GM21390 (cell line): ENCODE data around the gene PDZD7.

Experiments
- ATAC-seq: cut with Tn5 transposase; IDR thresholded peaks from one replicate; pipeline ENCODE4 v1.9.1; 2021; ENCODE audit not compliant: unreplicated experiment

Gene PDZD7

GRCh38 chr10:101020427-101021075 lies 10.4 kb downstream of the PDZD7 start:
- ATAC-seq, result no peak

DNA sequence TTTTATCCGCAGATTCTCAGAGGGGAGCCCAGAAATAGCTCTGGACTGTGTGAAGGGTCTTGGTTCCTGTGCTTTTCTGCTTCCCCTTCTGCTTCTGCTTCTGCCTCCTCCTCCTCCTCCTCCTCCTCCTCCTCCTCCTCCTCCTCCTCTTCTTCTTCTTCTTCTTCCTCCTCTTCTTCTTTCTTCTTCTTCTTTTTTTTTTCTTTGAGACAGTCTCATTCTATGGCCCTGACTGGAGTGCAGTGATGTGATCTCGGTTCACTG lies 11.6 kb downstream of the PDZD7 start:
- ATAC-seq, result no peak

DNA sequence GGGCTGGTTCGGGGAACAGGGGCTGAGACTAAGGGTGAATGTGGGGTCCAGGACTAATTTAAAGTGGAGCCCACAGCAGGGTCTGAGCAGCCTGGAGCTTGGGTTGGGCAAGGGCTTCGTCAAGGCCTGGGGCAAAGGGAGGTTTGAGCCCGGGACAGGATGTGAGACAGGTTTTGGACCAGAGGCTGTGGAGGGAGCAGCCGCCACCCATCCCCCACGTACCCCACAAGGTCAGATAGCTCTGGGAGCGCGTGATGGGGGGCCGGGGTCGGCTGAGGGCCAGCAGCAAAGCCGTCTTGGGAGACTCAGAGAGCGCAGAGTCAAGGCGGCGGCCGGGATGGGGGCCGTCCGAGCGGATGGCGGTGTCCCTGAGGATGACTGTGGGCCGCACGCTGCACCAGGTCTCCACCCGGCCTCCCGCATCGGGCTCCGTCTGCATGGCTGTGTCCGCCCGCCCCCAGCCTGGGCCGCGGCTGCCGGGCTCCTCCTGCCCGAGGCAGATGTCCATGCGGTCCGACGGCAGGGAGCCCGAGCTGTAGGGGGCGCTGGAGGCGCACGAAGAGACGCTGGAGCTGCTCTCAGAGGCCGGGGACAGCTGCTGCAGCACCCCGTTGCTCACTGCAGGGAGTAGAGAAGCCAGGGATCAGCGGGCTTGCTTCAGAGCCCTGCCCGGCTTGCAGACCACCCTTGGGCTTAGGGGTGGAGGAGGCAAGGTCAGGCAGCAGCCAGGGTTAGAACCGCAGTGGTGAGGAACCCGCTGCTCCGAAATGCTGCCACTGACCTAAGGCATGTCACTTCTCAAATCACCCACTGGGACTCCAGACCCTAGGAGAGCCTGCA lies 12.1 kb downstream of the PDZD7 start:
- ATAC-seq, result no peak

GRCh38 chr10:101018118-101018599 lies 12.8 kb downstream of the PDZD7 start:
- no peak for ATAC-seq

DNA sequence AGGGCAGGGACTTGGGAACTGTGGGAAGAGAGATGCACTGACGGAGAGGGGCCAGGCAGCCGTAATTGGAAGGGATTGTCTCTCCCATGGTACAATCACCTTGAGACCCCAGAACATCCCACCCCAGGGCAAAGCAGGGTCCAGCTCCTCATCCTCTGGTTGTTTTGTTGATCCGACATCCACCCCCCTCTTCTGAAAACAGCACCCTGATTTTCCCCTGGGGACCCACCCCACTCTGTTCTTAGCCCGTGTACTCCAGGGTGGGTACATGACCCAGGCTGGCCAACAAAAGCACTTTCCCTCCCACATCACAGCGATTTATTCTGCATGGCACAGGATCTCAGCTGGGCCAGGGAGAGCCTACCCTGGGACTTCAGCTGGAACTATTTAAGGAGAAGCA lies 14.1 kb downstream of the PDZD7 start:
- ATAC-seq, result no peak

- no peak for ATAC-seq
Observed at GRCh38 chr10:101015582-101015973, 15.4 kb downstream of the PDZD7 start.

GRCh38 chr10:101014966-101015581 lies 15.9 kb downstream of the PDZD7 start:
- no peak for ATAC-seq

- no peak for ATAC-seq
Observed at GRCh38 chr10:101014230-101014884, 16.6 kb downstream of the PDZD7 start.

DNA sequence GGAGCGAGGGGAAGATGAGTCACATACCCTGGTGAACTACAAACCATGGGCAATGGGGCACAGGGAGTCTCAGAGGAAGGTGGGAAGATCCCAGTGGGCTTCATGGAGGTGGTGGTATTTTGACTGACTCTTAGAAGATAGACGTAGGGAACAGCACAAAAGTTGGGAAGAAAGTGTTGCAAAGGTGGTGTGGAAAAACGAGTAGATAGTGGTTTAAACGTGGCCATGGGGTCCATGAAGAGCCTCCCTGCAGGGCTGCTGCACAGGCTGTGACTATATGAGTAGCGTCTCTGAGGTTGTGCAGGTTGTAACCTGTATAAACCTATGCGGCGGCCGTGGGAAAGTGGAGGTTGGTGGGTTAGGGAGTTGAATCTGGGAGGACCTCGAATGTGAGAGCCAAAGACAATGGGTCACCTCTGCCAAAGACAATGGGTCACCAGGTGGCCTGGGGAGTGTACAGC lies 17.5 kb downstream of the PDZD7 start:
- ATAC-seq, result no peak

GRCh38 chr10:101012525-101013364 lies 18.2 kb downstream of the PDZD7 start:
- ATAC-seq, result peak; percentile 89

- ATAC-seq, result no peak
Observed at GRCh38 chr10:101011517-101012423, 19.2 kb downstream of the PDZD7 start.

DNA sequence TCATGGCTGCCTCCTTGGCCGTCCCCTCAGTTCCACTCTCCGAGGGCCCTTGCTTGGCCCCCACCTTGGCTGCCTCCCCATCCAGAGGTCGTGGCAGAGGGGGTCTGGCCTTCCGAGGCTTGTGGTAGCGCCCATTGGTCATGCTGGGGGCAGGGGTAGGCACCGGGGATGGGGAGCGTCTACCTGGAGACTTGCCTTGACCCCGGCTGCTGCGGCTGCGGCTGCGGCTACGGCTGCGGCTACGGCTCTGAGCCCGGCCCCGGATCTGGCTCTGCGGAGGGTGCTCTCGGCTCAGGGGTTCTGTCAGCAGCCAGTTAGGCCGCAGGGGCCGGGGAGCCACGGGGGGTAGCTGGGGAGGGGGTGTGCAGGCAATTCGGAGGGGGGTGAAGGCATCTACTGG lies 20.6 kb downstream of the PDZD7 start:
- ATAC-seq, result no peak

- ATAC-seq, result no peak
Observed at GRCh38 chr10:101008823-101009423, 22.0 kb downstream of the PDZD7 start.

GRCh38 chr10:101007915-101008822 lies 22.8 kb downstream of the PDZD7 start:
- ATAC-seq, result no peak

DNA sequence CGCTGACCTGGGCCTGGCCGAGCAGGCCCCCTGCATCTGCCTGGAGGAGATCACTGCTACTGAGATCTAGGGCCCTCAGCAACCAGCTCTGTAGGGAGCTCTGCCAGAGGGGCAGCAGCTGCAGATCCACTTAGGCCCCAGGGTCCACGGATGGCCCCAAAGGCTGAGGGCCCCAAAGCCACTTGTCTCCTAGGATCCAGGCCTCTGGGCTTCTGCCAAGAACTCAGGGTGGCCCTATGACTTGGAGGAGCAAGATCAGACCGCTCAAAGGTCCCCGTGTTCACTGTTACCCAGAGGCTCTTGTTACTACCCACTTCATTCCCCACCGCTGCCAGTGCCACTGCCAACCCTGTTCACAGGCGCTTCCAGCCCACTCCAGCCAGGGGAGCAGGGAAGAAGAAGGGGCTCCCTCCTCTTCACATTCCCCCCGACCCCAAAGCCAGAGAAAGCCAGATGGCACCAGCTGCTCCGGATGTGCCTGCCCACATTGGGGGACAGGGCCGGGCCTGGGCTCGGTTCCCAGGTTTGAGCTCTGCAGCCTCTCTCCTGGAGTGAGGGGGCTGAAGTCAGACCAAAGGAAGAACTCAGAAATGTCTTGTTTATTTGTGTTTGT lies 23.7 kb downstream of the PDZD7 start:
- ATAC-seq, result no peak

GRCh38 chr10:101006593-101007098 lies 24.3 kb downstream of the PDZD7 start:
- no peak for ATAC-seq

DNA sequence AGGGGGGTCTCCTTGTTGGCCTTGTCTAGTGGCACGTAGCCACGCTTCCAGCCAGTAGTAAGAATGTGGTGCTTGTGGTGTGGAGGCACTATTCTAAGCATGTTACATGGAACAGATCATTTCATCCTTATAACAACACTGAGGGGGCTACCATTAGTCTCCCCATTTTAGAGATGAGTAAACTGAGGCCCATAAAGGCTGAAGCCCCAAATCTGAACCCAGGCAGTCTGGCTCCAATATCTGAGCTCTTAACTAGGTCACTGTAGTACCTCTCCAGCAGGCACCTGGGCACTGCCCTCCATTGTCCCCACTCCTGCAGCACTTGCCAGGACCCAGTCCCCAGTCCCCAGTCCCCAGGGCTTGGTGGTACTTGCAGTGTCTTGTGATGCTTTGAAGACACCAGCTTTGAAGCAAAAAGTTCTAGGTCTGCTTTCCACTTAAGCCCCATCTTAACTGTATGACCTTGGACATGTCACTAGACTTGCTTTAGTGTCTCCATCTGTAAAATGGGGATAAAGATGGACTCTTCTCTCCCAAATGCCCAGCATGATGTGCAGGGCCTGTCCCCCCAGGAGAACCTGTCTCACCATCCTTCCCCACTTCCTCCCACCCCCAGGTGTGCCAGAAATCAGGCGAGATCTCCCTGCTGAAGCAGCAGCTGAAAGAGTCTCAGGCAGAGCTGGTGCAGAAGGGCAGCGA lies 24.9 kb downstream of the PDZD7 start:
- no peak for ATAC-seq
